CD4-positive, alpha-beta T cell treated with Interleukin-21 for 1 hour (primary cell): ENCODE measurements around the gene VSX1.

ENCODE experiments used
- DNase-seq: peaks from one replicate; pipeline ENCODE4 v3.0.0-alpha.2; 2020

The VSX1 gene

GRCh38 chr20:25051386-25052155 lies 30.4 kb downstream of the VSX1 start:
- DNase-seq: no peak

DNA sequence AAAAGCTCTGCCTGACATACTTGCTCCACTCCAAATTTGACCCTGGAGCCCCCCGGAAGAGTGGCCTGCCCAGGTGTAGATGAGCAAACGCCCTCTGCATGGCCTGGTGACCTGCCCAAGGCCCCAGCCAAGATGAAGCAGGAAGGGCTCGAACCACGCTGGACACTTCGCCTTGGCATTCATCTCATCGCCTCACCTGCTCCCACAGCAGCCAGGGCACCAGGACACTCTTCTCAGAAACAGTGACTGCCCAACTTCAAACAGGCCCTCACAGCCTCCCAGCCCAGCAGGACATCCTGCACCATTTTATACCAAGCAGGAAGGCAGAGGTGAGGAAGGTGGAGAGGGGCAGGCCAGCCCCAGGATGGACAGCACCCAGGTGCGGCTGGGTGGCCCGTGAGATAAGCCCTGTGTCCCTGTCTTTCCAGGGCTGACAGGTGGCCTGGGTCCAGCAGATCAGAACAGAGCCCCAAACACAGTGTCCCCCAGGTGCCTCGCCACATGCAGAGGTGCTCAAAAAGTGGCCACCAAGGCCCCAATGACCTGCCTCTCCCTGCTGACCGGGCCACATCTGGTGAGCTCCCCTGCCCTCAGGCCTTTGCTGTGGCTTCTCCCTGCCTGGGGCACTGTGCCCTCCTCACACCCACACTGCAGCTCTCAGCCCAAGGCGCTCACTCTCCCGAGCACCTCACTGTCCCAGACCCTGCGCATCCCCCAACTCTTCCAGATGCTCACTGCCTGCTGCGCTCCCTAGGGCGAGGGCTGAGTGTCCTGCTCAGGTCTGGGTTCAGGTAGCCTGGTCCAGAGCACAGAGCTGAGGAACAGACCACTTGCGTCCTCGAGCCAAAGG lies 31.2 kb downstream of the VSX1 start:
- no peak for DNase-seq

DNA sequence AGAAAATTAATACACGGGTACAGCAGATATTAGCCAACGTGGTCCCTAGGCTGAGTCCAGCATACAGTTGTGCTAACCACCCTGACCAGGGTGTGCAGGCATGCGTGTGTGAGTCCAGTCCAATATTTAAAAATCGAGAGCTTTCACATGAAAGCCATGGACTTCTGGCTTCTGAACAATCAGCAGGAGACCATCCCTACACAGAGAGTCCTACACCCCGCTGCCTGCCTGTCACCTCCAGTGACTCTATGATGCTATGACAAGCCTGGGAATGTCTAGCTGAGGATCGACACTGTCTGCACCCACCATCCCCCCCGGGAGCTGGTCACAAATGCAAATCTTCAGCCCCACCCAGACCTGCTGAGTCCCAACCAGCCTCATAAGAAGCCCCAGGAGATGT lies 31.9 kb downstream of the VSX1 start:
- DNase-seq: no peak

GRCh38 chr20:25049261-25050060 lies 32.5 kb downstream of the VSX1 start:
- DNase-seq: no peak

GRCh38 chr20:25048519-25048952 lies 33.4 kb downstream of the VSX1 start:
- no peak for DNase-seq

- peak; percentile 25 for DNase-seq
Measured at GRCh38 chr20:25047766-25048165, 34.2 kb downstream of the VSX1 start.

- DNase-seq: no peak
Measured at GRCh38 chr20:25046736-25047666, 34.9 kb downstream of the VSX1 start.

- no peak for DNase-seq
Measured at GRCh38 chr20:25046181-25046641, 35.7 kb downstream of the VSX1 start.

DNA sequence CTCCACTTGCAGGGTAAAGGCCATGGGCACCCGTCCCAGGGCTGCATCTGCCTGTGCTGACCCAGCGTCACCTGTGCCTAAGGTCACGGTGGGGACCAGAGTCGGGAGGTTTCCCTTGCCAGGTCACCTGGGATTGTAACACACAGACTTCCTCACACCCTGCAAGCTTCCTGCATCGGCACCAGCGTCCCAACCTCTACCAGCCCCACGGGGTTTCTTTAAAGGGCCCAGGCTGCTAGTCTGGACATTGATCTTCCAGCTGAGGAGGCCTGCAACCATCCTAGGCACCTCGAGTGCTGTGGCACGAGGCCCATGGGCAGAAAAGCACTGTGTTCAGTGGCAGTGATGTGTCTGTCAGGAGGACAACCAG lies 36.6 kb downstream of the VSX1 start:
- DNase-seq: no peak

DNA sequence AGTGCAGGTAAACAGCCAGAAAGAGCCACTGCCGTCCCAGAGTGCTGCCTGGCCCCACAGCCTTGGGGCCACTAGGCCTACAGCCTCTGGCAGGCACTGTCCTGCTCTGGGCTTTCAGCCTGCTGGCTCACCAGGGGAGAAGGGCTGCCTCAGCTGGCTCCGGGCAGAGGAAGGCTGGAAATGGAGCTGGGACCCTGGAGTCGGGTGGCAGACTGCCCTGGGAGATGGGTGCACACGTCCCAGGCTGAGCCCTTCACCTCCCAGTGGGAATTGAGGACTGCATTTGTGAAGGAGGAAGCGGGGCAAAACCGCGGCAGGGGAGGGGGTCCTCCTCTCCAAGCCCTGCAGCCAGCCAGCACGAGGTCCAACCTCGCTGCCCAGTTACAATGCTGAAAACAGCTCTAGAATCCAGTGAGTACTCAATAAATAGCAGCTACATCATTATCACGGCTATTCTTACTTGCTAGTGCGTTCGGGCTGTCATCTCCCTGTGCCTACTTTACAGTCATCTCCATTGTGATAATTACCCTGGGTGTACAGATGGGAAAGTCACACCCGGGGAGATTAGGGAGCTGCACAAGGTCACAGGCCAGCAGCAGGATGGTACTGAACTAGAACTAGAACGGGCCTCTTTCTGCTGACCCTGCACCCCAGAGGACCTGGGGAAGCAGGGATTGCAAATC lies 37.1 kb downstream of the VSX1 start:
- no peak for DNase-seq

GRCh38 chr20:25044261-25044560 lies 37.7 kb downstream of the VSX1 start:
- DNase-seq: no peak

DNA sequence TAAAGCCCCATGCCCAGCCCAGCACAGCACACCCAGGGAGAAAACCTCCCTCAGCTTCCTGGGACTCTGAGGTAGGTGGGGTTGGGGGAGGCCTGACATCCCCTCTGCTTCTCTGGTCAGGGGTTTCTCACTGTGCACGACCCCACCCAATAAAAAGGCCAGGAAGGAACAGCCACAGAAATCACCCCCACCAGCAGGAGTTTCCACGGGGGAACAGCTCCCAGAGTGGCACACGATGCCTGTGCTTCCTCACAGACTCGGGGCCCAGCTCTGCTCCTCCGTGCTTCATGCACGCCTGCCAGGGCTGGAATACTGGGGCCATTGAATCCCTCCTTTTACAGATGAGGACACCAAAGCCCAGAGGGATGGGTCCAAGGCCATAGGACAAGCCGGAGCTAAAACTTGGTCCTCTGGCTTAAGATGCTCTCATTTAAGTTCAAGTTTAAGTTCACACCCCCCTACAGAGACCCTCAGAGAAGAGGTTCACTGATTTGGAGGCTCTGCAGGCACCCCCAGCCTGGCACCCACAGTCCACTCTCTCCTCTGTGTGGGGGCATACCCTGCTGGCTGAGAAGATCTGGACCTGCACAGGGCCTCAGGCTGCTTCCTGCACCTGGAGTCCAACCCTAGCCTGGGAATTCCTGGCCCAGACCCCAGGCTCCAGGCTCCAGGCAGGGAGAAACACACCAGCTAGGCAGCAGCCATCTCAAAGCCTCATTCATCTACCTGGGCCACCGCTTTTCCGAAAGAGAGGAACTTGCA lies 38.3 kb downstream of the VSX1 start:
- no peak for DNase-seq

GRCh38 chr20:25042531-25043498 lies 39.1 kb downstream of the VSX1 start:
- peak; percentile 57 for DNase-seq

GRCh38 chr20:25041813-25042530 lies 40.0 kb downstream of the VSX1 start:
- DNase-seq: no peak

GRCh38 chr20:25040438-25040831 lies 41.5 kb downstream of the VSX1 start:
- DNase-seq: no peak

DNA sequence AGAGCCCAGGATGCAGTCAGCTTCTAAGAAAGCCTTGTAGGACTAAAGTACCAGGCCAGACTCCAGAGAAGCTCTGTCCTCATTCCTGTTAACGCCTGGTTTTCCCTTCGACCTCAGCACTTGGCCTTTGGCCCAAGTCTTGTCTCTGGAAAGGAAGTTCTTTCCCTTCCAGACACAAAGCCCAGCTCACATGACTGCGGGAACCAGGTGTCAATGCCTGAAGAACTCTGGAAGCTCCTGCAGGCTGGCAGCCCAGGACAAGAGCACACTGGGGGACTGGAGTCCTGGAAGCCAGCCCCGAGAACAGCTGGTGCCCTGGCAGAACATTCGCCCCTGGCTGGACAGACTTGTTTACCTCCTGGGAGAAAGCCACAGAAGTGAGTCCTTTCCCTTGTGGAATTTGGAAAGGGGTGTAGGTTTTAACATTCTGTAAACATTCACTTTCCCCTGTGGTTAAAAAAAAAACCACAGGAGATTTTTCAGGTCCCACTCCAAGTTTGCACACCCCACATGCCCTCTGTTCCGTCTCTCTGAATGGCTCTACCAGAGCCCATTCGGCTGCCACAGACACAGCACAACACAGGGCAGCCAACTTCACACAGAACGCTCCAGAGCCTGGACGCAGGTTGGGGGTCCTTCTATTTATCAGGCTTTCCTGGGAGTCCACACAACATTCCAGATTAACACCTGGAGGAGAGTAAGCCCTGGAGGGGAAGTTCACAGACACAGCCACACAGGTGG lies 42.1 kb downstream of the VSX1 start:
- DNase-seq: no peak

DNA sequence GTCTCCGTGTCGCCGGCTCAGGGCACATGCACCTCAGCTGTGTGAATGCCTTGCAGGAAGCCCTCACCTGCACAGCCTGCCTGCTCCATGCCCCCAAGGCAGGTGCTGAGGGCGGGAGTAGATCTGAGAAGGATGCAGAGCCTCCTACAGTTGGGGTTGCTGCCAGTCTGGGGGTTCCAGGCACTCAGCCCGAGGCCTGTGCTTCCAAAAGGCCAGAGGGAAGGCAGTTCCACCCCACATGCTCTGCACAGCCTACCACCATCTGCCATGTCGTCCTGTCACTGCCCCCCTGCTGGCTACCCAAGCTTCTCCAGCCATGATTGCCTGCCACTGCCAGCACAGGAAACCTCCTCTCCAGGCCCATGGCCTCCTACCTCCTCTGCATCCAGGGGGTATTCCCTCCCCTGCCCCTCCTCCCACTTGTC lies 43.3 kb downstream of the VSX1 start:
- DNase-seq: no peak

- no peak for DNase-seq
Measured at GRCh38 chr20:25038103-25038410, 43.9 kb downstream of the VSX1 start.
